Neural cell (in vitro differentiated cells): ENCODE data around the gene WIPI1. TPM values are rescaled to one million over a fixed set of nuclear protein-coding genes. Genes with fewer than 3 reads are reported as not detected.

Experiments
- H2AFZ ChIP-seq: fragments of 200-600, 300-800 bp; sonication (generic), shearing (Covaris generic); 2 replicates; pipeline ENCODE4 v1.6.0; 2014; ENCODE audit warnings: low read depth, mild to moderate bottlenecking, antibody characterized with exemption, low read length, moderate library complexity
- H3F3A ChIP-seq: fragments of 200-600 bp; shearing (Covaris generic); 2 replicates; pipeline ENCODE4 v1.6.1; 2016; ENCODE audit warnings: mild to moderate bottlenecking, moderate library complexity, mixed read lengths, antibody characterized with exemption, low read length; ENCODE audit not compliant: insufficient read depth, poor library complexity, severe bottlenecking
- H3K27ac ChIP-seq: fragments of 200-600, 300-800 bp; sonication (generic), shearing (Covaris generic); 2 replicates; pipeline ENCODE4 v1.5.1; 2014; ENCODE audit warnings: mild to moderate bottlenecking, low read length, moderate library complexity
- H3K27me3 ChIP-seq: fragments of 300-800, 200-600 bp; sonication (generic), shearing (Covaris generic); 2 replicates; pipeline ENCODE4 v1.6.0; 2014; ENCODE audit warnings: mild to moderate bottlenecking, low read depth, low read length, moderate library complexity; ENCODE audit not compliant: insufficient read depth
- H3K36me3 ChIP-seq: fragments of 300-800, 200-600 bp; sonication (generic), shearing (Covaris generic); 2 replicates; pipeline ENCODE4 v1.5.1; 2014; ENCODE audit warnings: mild to moderate bottlenecking, antibody characterized with exemption, low read length, moderate library complexity; ENCODE audit not compliant: insufficient read depth
- H3K4me2 ChIP-seq: fragments of 300-800, 200-600 bp; sonication (generic), shearing (Covaris generic); 2 replicates; pipeline ENCODE4 v1.6.0; 2014; ENCODE audit warnings: mild to moderate bottlenecking, low read length
- H3K4me3 ChIP-seq: fragments of 300-800, 200-600 bp; sonication (generic), shearing (Covaris generic); 2 replicates; pipeline ENCODE4 v1.5.1; 2014; ENCODE audit warnings: mild to moderate bottlenecking, low read length, moderate library complexity
- H3K79me2 ChIP-seq: fragments of 200-600 bp; shearing (Covaris generic); replicated peaks from 2 replicates; pipeline ENCODE4 v1.6.0; 2014; ENCODE audit warnings: mild to moderate bottlenecking, low read length, moderate library complexity; ENCODE audit not compliant: insufficient read depth
- H3K9ac ChIP-seq: fragments of 300-800, 200-600 bp; sonication (generic), shearing (Covaris generic); 2 replicates; pipeline ENCODE4 v1.6.1; 2016; ENCODE audit warnings: mild to moderate bottlenecking, low read length, mixed read lengths
- H3K9me2 ChIP-seq: fragments of 200-600 bp; shearing (Covaris generic); 2 replicates; pipeline ENCODE4 v1.6.1; 2016; ENCODE audit warnings: mild to moderate bottlenecking, low read length, mixed read lengths; ENCODE audit not compliant: insufficient read depth
- H3K9me3 ChIP-seq: fragments of 200-600, 300-800 bp; sonication (generic), shearing (Covaris generic); 2 replicates; pipeline ENCODE4 v1.6.1; 2016; ENCODE audit warnings: mild to moderate bottlenecking, mixed run types, low read length, moderate library complexity, mixed read lengths
- H4K20me1 ChIP-seq: fragments of 200-600 bp; shearing (Covaris generic); 2 replicates; pipeline ENCODE4 v1.6.1; 2016; ENCODE audit warnings: mild to moderate bottlenecking, mixed run types; ENCODE audit not compliant: insufficient read depth
- CTCF ChIP-seq: fragments of 450-650 bp; IDR thresholded peaks from 2 replicates; pipeline ENCODE4 v1.5.1; 2014; ENCODE audit warnings: antibody characterized with exemption, mild to moderate bottlenecking, moderate library complexity; ENCODE audit not compliant: poor library complexity, severe bottlenecking
- EP300 ChIP-seq: fragments of 450-650 bp; conservative IDR thresholded peaks from 2 replicates; pipeline ENCODE4 v1.6.1; 2014; ENCODE audit warnings: antibody characterized with exemption, mild to moderate bottlenecking, moderate library complexity; ENCODE audit not compliant: poor library complexity, severe bottlenecking
- EZH2 ChIP-seq: fragments of 200-600, 300-800 bp; shearing (Covaris generic), sonication (generic); IDR thresholded peaks from 2 replicates; pipeline ENCODE4 v1.6.1; 2014; ENCODE audit warnings: antibody characterized with exemption, low read length, borderline replicate concordance, mild to moderate bottlenecking; ENCODE audit not compliant: insufficient read depth, poor library complexity, severe bottlenecking
- MXI1 ChIP-seq: fragments of 450-650 bp; conservative IDR thresholded peaks from 2 replicates; pipeline ENCODE4 v1.6.1; 2014; ENCODE audit warnings: antibody characterized with exemption, mild to moderate bottlenecking; ENCODE audit not compliant: poor library complexity, severe bottlenecking
- POLR2AphosphoS5 ChIP-seq: IDR thresholded peaks from 2 replicates; pipeline ENCODE4 v1.6.1; 2012
- RAD21 ChIP-seq: fragments of 450-650 bp; conservative IDR thresholded peaks from 2 replicates; pipeline ENCODE4 v1.6.1; 2014; ENCODE audit warnings: antibody characterized with exemption, mild to moderate bottlenecking, moderate library complexity
- REST ChIP-seq: IDR thresholded peaks from 2 replicates; pipeline ENCODE4 v1.6.1; 2012; ENCODE audit warnings: borderline replicate concordance
- SMC3 ChIP-seq: fragments of 450-650 bp; conservative IDR thresholded peaks from 2 replicates; pipeline ENCODE4 v1.6.1; 2014; ENCODE audit warnings: antibody characterized with exemption, mild to moderate bottlenecking, moderate library complexity; ENCODE audit not compliant: poor library complexity
- TAF1 ChIP-seq: IDR thresholded peaks from 2 replicates; pipeline ENCODE4 v1.6.1; 2012; ENCODE audit warnings: low read depth
- polyA plus RNA-seq: library from polyadenylated mRNA; depleted of rRNA; stranded (reverse); fragments of >200 nt; gene quantifications from 2 replicates; pipeline ENCODE4 v1.2.3, GENCODE V29; 2014

The WIPI1 gene
- polyA plus RNA-seq, 1 donor from 2014 or later: 17.8 TPM

- Histone ChIP-seq H3K4me3 (no peak overlapping the region), H3K9ac (no peak overlapping the region), H3K27ac (no peak overlapping the region), H3K27me3 (no peaks in the 10 kb centered on the region), H4K20me1 (no peaks in the 10 kb centered on the region), H3K4me2 (no peak overlapping the region), H3F3A (no peaks in the 10 kb centered on the region), H3K9me3 (no peaks in the 10 kb centered on the region), H3K79me2 (no peaks in the 10 kb centered on the region), H2AFZ (no peak overlapping the region), H3K36me3 (no peaks in the 10 kb centered on the region), H3K9me2 (no peaks in the 10 kb centered on the region)
- TF ChIP-seq EP300: no peak
- TF ChIP-seq MXI1: no peak
- TF ChIP-seq SMC3: no peak
Measured at GRCh38 chr17:68423251-68423650, 34.0 kb downstream of the WIPI1 start.

GRCh38 chr17:68422821-68423220 lies 34.5 kb downstream of the WIPI1 start:
- Histone ChIP-seq H3K9ac (no peak overlapping the region), H3K4me2 (no peak overlapping the region), H3K4me3 (no peak overlapping the region), H4K20me1 (no peaks in the 10 kb centered on the region), H3K9me3 (no peaks in the 10 kb centered on the region), H3K36me3 (no peaks in the 10 kb centered on the region), H2AFZ (no peak overlapping the region), H3K27me3 (no peaks in the 10 kb centered on the region), H3K27ac (no peak overlapping the region), H3F3A (no peaks in the 10 kb centered on the region), H3K9me2 (no peaks in the 10 kb centered on the region), H3K79me2 (no peaks in the 10 kb centered on the region)
- no peak for TF ChIP-seq REST
- no peak for TF ChIP-seq POLR2AphosphoS5
- TF ChIP-seq RAD21: no peak
- TF ChIP-seq TAF1: no peak
- TF ChIP-seq CTCF: no peak
- no peak for TF ChIP-seq EP300
- TF ChIP-seq MXI1: no peak
- TF ChIP-seq EZH2: no peak
- no peak for TF ChIP-seq SMC3

- no peaks in the 10 kb centered on the region for H3K27me3 ChIP-seq
Measured at GRCh38 chr17:68421486-68421885, 35.8 kb downstream of the WIPI1 start.

More at GRCh38 chr17:68421486-68421885, 35.8 kb downstream of the WIPI1 start:
- no peaks in the 10 kb centered on the region for H3K79me2 ChIP-seq
- H3K27ac ChIP-seq: no peak overlapping the region
- H3F3A ChIP-seq: no peaks in the 10 kb centered on the region
- H3K9me2 ChIP-seq: no peaks in the 10 kb centered on the region
- no peaks in the 10 kb centered on the region for H3K36me3 ChIP-seq
- no peaks in the 10 kb centered on the region for H4K20me1 ChIP-seq
- H2AFZ ChIP-seq: no peak overlapping the region
- no peak overlapping the region for H3K4me3 ChIP-seq
- H3K9me3 ChIP-seq: no peaks in the 10 kb centered on the region
- no peak overlapping the region for H3K9ac ChIP-seq
- no peak overlapping the region for H3K4me2 ChIP-seq
- TF ChIP-seq TAF1: no peak
- TF ChIP-seq RAD21: no peak
- TF ChIP-seq EZH2: no peak
- TF ChIP-seq MXI1: no peak
- TF ChIP-seq CTCF: no peak
- no peak for TF ChIP-seq REST
- no peak for TF ChIP-seq POLR2AphosphoS5
- no peak for TF ChIP-seq SMC3
- TF ChIP-seq EP300: no peak
